HepG2 (cell line): ENCODE results near the gene TMED5. TPM values are rescaled to one million over a fixed set of nuclear protein-coding genes. Genes with fewer than 3 reads are reported as not detected.

Source experiments
- BCL6 ChIP-seq: IDR thresholded peaks from 2 replicates; pipeline ENCODE4 v1.6.1; 2016; ENCODE audit warnings: missing genetic modification reagents, missing compliant biosample characterization
- GRHL1 ChIP-seq: sonication (generic); formaldehyde crosslinking; conservative IDR thresholded peaks from 2 replicates; pipeline ENCODE4 v1.8.0; 2022; ENCODE audit warnings: missing genetic modification reagents
- NR1H2 ChIP-seq: sonication (generic); formaldehyde crosslinking; IDR thresholded peaks from 2 replicates; pipeline ENCODE4 v1.8.1; 2022; ENCODE audit warnings: low read depth, missing genetic modification reagents, borderline replicate concordance
- POGZ ChIP-seq: sonication (generic); formaldehyde crosslinking; IDR thresholded peaks from 2 replicates; pipeline ENCODE4 v1.4.0; 2020; ENCODE audit warnings: mild to moderate bottlenecking, missing genetic modification reagents
- PRDM10 ChIP-seq: sonication (generic); formaldehyde crosslinking; IDR thresholded peaks from 2 replicates; pipeline ENCODE4 v1.4.0; 2020; ENCODE audit warnings: low read depth, missing genetic modification reagents
- SAP130 ChIP-seq: IDR thresholded peaks from 2 replicates; pipeline ENCODE4 v1.6.1; 2016; ENCODE audit warnings: low read depth
- SNAPC2 ChIP-seq: sonication (generic); formaldehyde crosslinking; IDR thresholded peaks from 2 replicates; pipeline ENCODE4 v1.8.1; 2022; ENCODE audit warnings: mild to moderate bottlenecking, missing genetic modification reagents
- SP2 ChIP-seq: sonication (generic); formaldehyde crosslinking; IDR thresholded peaks from 2 replicates; pipeline ENCODE4 v1.5.1; 2020; ENCODE audit warnings: mild to moderate bottlenecking, missing genetic modification reagents
- ZNF234 ChIP-seq: sonication (generic); formaldehyde crosslinking; conservative IDR thresholded peaks from 2 replicates; pipeline ENCODE4 v1.5.1; 2020; ENCODE audit warnings: mild to moderate bottlenecking, missing genetic modification reagents
- ZNF407 ChIP-seq: sonication (generic); formaldehyde crosslinking; IDR thresholded peaks from one replicate; pipeline ENCODE4 v1.5.1; 2020; ENCODE audit warnings: mild to moderate bottlenecking, missing genetic modification reagents; ENCODE audit errors: not compliant biosample characterization
- ZNF441 ChIP-seq: sonication (generic); formaldehyde crosslinking; IDR thresholded peaks from 2 replicates; pipeline ENCODE4 v1.7.0; 2021; ENCODE audit warnings: missing genetic modification reagents, borderline replicate concordance
- ZNF724P ChIP-seq: sonication (generic); formaldehyde crosslinking; IDR thresholded peaks from 2 replicates; pipeline ENCODE4 v1.8.0; 2022; ENCODE audit warnings: missing genetic modification reagents, borderline replicate concordance
- ZNF747 ChIP-seq: sonication (generic); formaldehyde crosslinking; IDR thresholded peaks from 2 replicates; pipeline ENCODE4 v1.8.1; 2023; ENCODE audit warnings: missing genetic modification reagents, mild to moderate bottlenecking, borderline replicate concordance
- ZNF772 ChIP-seq: sonication (generic); formaldehyde crosslinking; IDR thresholded peaks from 2 replicates; pipeline ENCODE4 v1.5.0; 2020; ENCODE audit warnings: mild to moderate bottlenecking, missing genetic modification reagents
- polyA plus RNA-seq, 8 experiments: library from polyadenylated mRNA; depleted of rRNA in 3 of 8; stranded (reverse) in 7 of 8; unstranded in 1 of 8; fragments of >200 nt; fragmentation: Illumina TruSeq in 4 of 8; extraction: Trizol in 4 of 8; gene quantifications; 2 replicates each; pipeline versions ENCODE4 v1.2.1 to v1.2.3, GENCODE V29; 2011 to 2016; ENCODE audit warnings: low read depth in 4 of 8, missing spikeins in 1 of 8, mixed read lengths in 1 of 8; ENCODE audit not compliant: insufficient read depth in 1 of 8
- total RNA-seq, 5 experiments: library from RNA; depleted of rRNA; stranded (reverse); fragments of >200 nt; fragmentation: Illumina TruSeq; extraction: Trizol; gene quantifications; 2 replicates each; pipeline ENCODE4 v1.2.3, GENCODE V29; 2016; ENCODE audit warnings: low read depth in 1 of 5

TMED5 gene
- total and polyA plus RNA-seq, 2 of the 13 experiments (the other 11 are each of a cell fraction or from before 2014, with no cell fraction given), result 58.1 to 99.0 TPM

GRCh38 chr1:93179886-93180722 lies at the start of gene TMED5 (continued):
- TF ChIP-seq ZNF724P (CRISPR knock-in tag) (peak; percentile 81), ZNF407 (CRISPR knock-in tag) (peak; percentile 96), ZNF441 (CRISPR knock-in tag) (peak; percentile 61), PRDM10 (no peak; the same call in 1 of the 2 replicates), POGZ (peak; percentile 48; the same call in 1 of the 2 replicates), SP2 (peak; percentile 69), SNAPC2 (peak; percentile 53; the same call in 1 of the 2 replicates), SAP130 (CRISPR knock-in tag) (peak; percentile 99), ZNF747 (no peak; the same call in none of the 2 replicates), NR1H2 (CRISPR knock-in tag) (no peak; the same call in 1 of the 2 replicates), GRHL1 (no peak), BCL6 (CRISPR knock-in tag) (no peak; the same call in none of the 2 replicates), ZNF234 (CRISPR knock-in tag) (0 out of 2 replicates have a peak, but pooled peaks have one; percentile 64), ZNF772 (CRISPR knock-in tag) (peak; percentile 77)
